ENCODE measurements around the gene GATM. TPM values are rescaled to one million over a fixed set of nuclear protein-coding genes. Genes with fewer than 3 reads are reported as not detected.

The GATM gene
- total and polyA plus RNA-seq, 3 donors from 2014 or later, result 147 to 446 (median 386) TPM

GRCh38 chr15:45417303-45417950 is 39.1 kb upstream of the GATM start:
- Histone ChIP-seq H3K27me3 (no peaks in the 10 kb centered on the region), H3K36me3 (ENCODE audit: low read depth, missing control alignments) (no peaks in the 10 kb centered on the region), H3K4me1 (no peaks in the 10 kb centered on the region), H3K4me3 (no peak overlapping the region), H3K27ac (no peak overlapping the region), H3K9me3 (no peaks in the 10 kb centered on the region)
- intact Hi-C loops (cut with DNase I; ENCODE audit: low total_unique reads), result no loop called here
- WGBS, 2 donors, result 87% methylated on average over 7 of the region's 7 CpGs
- no peak for TF ChIP-seq CTCF (IDR thresholded peaks at IDR 0.05)
- no peak for DNase-seq

GRCh38 chr15:45414215-45414885 is 36.0 kb upstream of the GATM start:
- no peaks in the 10 kb centered on the region for H3K4me1 ChIP-seq
- WGBS, 2 donors, result 74 to 79% methylated on average over 5 of the region's 5 CpGs
- no peaks in the 10 kb centered on the region for H3K36me3 ChIP-seq (ENCODE audit: low read depth, missing control alignments)
- no peaks in the 10 kb centered on the region for H3K9me3 ChIP-seq
- no peak for DNase-seq
- TF ChIP-seq POLR2A (IDR thresholded peaks at IDR 0.05) (no peak), CTCF (IDR thresholded peaks at IDR 0.05) (no peak)
- no peak overlapping the region for H3K4me3 ChIP-seq
- H3K27me3 ChIP-seq, result no peaks in the 10 kb centered on the region
- no peak overlapping the region for H3K27ac ChIP-seq
- intact Hi-C loops (cut with DNase I; ENCODE audit: low total_unique reads), result no loop called here

GRCh38 chr15:45409596-45409995 is 31.3 kb upstream of the GATM start:
- DNase-seq, result no peak
- Histone ChIP-seq H3K27ac (no peak overlapping the region), H3K9me3 (no peaks in the 10 kb centered on the region), H3K4me3 (no peak overlapping the region), H3K36me3 (ENCODE audit: low read depth, missing control alignments) (no peaks in the 10 kb centered on the region), H3K4me1 (no peaks in the 10 kb centered on the region), H3K27me3 (no peaks in the 10 kb centered on the region)
- TF ChIP-seq CTCF (IDR thresholded peaks at IDR 0.05) (no peak), POLR2A (IDR thresholded peaks at IDR 0.05) (no peak)
- 86 to 90% methylated on average over 5 of the region's 5 CpGs for WGBS, 2 donors
- intact Hi-C loops (cut with DNase I; ENCODE audit: low total_unique reads), result loop anchor here (10.0 kb wide), 1 partner anchor 255 kb away; no protein-coding TSS in a partner anchor

GRCh38 chr15:45407786-45408185 is 29.4 kb upstream of the GATM start:
- DNase-seq, result no peak
- TF ChIP-seq POLR2A (IDR thresholded peaks at IDR 0.05), result no peak
- no peak for TF ChIP-seq CTCF (IDR thresholded peaks at IDR 0.05)
- no peaks in the 10 kb centered on the region for H3K27me3 ChIP-seq
- H3K9me3 ChIP-seq, result no peaks in the 10 kb centered on the region
- no peak overlapping the region for H3K27ac ChIP-seq
- intact Hi-C loops (cut with DNase I; ENCODE audit: low total_unique reads), result loop anchor here (10.0 kb wide), 1 partner anchor 253 kb away; no protein-coding TSS in a partner anchor
- 88 to 92% methylated on average over 1 of the region's 1 CpG for WGBS, 2 donors
- no peak overlapping the region for H3K4me3 ChIP-seq
- H3K36me3 ChIP-seq (ENCODE audit: low read depth, missing control alignments), result no peaks in the 10 kb centered on the region
- H3K4me1 ChIP-seq, result peaks cover 4% of the 10 kb centered on the region

Measured in testis (tissue), 3 donors.